Activated gamma-delta T cell treated with Interleukin-2 at 50 U/mL for 16 hours (primary cell): ENCODE measurements around the gene MAPK12.

Source experiments
- DNase-seq: peaks from one replicate; pipeline ENCODE4 v3.0.0-alpha.2; 2020

Gene MAPK12

GRCh38 chr22:50264946-50265669, 3.6 kb upstream of the MAPK12 start:
- no peak for DNase-seq

- no peak for DNase-seq
These were observed 2.7 kb upstream of the MAPK12 start for GRCh38 chr22:50264104-50264745.

- DNase-seq = no peak
These were observed 1.6 kb upstream of the MAPK12 start for GRCh38 chr22:50262973-50263617.

- no peak for DNase-seq
These were observed 1.0 kb upstream of the MAPK12 start for GRCh38 chr22:50262460-50262911.

- no peak for DNase-seq
These were observed 475 bp downstream of the MAPK12 start for GRCh38 chr22:50260801-50261614.

- DNase-seq = no peak
These were observed 1.1 kb downstream of the MAPK12 start for GRCh38 chr22:50260434-50260800.

GRCh38 chr22:50259302-50259701, 2.2 kb downstream of the MAPK12 start:
- DNase-seq = no peak

GRCh38 chr22:50258361-50259292, 2.9 kb downstream of the MAPK12 start:
- no peak for DNase-seq

- DNase-seq = no peak
These were observed 3.8 kb downstream of the MAPK12 start for GRCh38 chr22:50257451-50258360.

- DNase-seq = no peak
These were observed 4.4 kb downstream of the MAPK12 start for GRCh38 chr22:50257041-50257440.

- no peak for DNase-seq
These were observed 5.1 kb downstream of the MAPK12 start for GRCh38 chr22:50256258-50256862.

- no peak for DNase-seq
These were observed 5.9 kb downstream of the MAPK12 start for GRCh38 chr22:50255607-50256006.

- no peak for DNase-seq
These were observed 6.4 kb downstream of the MAPK12 start for GRCh38 chr22:50255099-50255498.

- no peak for DNase-seq
These were observed 7.5 kb downstream of the MAPK12 start for GRCh38 chr22:50253941-50254340.

- DNase-seq = no peak
These were observed 8.2 kb downstream of the MAPK12 start for GRCh38 chr22:50253046-50253915.

- peak; percentile 74 for DNase-seq
These were observed 9.1 kb downstream of the MAPK12 start for GRCh38 chr22:50252082-50253045.

- no peak for DNase-seq
These were observed 9.9 kb downstream of the MAPK12 start for GRCh38 chr22:50251477-50252081.
